Occipital lobe (tissue), 2 donors: ENCODE data around the gene MAP4K1. TPM values are rescaled to one million over a fixed set of nuclear protein-coding genes. Genes with fewer than 3 reads are reported as not detected.

Experiments used
- DNase-seq: peaks from one replicate; lab custom pipeline; 2025; lab: John Stamatoyannopoulos, UW
- total RNA-seq: library from RNA; depleted of rRNA; stranded (reverse); fragments of >200 nt; gene quantifications from one replicate; pipeline ENCODE4 v1.2.3, GENCODE V29; 2014

The MAP4K1 gene
- total RNA-seq, result 0.16 TPM

DNA sequence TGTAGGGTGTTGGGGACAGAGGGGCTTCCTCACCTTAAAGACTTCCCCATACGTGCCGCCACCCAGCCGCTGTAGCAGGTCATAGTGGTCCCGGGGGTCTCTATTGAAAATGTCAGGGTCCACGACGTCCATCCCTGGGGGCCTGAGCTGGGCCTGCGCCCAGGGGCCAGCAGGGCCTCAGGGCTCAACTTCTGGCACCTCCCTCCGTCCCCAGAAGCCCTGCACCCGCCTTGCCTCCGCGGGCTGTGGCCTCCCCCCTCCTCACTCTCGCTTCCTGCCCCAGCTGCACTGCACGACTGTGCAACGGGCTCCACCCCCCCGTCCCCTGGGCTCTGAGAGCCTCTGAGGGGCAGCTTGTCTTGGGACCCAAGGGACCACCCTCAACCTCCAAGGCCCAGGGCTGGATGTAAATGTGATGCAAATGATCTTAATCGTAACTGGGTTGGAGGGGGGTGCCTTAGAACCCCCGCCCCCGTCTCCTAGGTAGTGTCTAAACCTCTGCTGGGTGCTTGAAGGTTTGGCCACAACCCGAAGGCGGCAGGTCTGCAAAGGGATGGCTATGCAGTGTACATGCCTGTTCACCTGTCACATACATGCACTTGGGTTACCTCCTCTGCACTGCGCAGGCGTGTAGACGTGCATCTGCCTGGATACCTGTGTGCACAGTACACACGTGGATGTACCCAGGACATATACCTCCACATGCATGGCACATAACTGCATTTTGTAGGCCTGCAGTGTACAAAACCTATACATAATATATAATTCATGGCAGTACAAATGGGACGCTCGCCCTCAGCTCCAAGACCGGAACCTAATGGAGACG, at the start of gene MAP4K1:
TSS of gene MAP4K1 (minus strand) at position 190 of the 826 bp plus-strand sequence. CDS start at position 132, 58 bp downstream.
- no peak for DNase-seq

DNA sequence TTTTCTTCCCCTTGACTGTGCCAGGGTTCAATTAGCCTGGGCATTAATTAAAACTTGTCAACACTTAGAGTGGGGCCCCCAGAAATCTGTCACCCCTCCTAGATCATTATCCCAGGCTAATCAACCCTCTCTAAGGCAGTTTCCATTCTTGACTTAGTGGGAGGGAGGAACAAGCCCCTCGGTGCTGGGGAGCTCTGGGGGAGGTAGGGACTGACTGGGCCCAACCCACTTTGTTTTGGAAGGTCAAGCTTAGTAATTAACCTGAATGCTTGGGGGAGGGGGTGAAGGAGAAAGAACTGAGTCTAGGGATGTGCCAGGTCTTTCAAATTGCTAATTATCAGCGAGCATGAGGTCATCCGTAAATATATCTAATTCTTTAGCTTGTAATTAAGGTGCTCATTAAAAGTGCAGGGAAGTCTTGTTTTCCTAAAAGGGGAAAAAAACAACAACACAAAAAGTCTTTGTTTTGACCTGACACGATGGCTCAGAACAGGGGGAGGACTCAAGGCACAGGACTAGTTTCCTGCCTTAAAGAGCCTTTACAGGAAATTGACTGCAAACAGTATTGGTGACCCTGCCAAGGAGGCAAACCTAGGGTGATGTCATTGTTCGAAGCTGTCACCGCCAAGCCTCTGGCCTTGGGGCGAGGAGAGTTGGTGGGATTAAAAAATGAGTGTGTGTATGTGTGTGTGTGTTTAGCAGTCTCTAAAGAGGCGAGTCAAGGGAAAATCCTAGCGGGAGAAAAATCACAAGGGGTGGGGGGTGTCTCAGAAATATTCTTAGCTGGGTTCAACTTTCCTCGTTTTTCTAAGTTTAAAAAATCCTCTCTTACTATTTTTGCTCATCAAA, 49.1 kb upstream of the MAP4K1 start:
- no peak for DNase-seq

DNA sequence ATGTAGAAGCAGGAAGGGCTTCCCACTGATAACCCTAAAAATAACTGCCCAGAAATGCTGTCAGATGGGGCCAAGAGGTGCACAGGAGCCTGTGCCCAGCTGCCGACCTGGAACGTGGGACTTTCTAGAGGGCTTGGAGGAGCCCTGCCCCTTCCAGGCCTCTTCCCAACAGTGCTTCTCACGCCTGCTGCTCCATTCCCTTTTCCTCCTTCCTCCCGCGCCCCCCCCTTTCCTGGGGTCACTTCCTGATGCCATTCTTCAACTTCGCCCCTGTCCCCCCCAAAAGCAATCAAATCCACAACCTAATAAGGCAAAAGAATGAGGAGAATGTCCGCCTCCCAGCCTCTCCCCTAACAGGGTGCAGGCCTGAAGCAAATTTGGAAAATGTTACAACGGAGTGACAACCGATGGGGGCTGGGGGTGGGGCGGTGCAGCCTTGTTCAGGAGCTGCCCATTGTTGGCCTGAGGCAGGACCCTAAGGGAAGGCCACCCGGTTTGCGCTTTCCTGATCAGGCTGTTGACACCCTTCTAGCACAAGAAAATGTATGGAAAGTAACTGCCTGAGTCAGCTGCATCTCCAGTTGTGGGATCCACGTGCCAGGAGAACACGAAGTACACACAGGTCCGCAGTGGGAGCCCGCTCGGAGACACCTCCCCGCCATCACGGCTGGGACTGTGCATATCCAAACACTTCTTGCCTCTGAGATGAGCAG, 48.4 kb upstream of the MAP4K1 start:
- no peak for DNase-seq

DNA sequence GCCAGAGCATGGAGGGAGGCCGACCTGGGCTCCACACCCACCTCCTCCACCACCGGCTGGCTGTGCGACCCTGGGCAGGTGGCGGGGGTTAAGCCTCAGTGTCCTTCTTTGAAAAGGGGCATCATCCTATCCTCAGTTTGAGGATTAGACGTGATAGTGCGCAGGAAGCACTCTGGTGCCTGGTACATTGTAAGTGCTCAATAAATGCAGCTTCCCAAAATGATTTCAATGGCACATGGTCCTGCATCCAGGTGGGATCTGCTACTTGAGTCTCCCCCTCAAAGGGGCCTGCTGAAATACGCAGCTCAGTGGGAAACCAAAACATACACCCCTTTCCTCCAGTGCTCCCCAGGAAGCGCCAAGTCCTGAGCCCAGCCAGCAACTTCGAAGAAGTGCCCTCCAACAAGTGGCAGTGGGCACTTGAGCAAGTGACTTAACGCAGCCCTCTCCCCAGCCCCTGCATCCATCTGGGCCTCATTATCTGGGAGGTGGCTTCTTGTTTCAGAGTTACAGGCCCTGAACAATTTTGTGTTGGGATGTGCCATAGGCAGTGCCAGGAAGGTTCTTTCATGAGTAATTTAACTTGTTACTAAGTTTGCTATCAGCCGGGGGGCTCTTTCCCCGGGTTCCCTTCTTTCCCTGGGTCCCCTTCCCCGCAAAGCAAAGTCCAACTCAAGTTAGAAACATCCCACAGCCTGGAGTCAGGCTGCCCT, 47.6 kb upstream of the MAP4K1 start:
- DNase-seq, result no peak

DNA sequence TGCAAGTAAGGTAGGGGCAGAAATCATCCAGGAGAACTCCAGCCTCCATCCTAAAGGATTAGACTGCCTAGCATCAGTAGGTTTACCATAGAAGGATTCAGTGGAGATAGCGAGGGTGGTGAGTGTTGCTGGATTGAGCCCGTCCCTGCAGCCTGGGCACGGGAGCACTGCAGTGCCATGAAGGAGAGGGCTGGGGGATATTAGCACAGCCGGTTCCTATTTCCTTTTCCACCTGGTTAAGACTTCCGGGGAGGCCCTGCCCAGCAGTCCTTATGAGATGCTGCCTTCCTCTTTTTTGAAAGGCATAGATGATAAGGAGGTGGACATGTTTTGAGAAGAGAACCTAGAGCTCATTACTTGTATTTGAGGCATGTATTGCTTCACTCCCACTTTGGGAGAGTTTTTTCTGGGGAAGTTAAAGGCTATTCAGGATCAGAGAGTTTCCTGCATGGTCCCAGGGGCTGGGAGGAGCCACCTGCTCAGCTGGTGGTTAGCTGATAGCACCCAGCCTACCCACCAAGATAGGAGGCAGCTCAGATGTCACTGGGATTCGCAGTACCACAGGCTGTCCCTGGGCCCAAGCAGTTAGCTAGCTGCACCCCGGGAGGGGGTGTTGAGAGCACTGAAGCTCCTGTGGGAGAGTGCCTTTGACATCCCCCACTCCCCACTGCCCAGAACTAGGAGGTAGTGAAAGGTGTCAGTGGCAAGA, 46.9 kb upstream of the MAP4K1 start:
- DNase-seq, result no peak

DNA sequence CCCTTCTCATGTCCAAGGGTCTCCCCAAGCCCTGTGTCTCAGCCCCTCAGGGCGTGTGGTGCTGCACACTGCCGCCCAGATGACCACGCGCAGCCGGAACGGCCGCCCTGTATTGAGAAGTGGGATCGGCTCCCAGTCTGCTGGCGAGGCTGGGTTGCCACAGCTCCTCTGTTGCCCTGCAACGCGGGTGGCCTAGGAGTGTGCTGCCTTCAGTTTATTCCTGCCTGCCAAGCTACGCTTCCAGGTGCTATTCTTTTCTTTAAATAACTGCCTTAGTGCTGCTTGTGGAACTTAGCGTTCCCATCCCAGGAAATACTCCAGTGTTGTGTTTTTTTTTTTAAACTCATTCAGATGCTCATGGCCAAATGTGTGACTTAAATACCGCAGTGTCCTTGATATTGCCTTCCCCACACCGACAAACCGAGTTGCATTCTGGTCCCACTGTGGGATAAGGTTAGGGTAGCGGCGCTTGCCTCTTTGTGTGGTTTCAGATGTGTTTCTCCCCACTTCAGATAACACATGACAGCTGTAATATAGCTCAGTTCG, 46.3 kb upstream of the MAP4K1 start:
- DNase-seq, result peak; percentile 49

DNA sequence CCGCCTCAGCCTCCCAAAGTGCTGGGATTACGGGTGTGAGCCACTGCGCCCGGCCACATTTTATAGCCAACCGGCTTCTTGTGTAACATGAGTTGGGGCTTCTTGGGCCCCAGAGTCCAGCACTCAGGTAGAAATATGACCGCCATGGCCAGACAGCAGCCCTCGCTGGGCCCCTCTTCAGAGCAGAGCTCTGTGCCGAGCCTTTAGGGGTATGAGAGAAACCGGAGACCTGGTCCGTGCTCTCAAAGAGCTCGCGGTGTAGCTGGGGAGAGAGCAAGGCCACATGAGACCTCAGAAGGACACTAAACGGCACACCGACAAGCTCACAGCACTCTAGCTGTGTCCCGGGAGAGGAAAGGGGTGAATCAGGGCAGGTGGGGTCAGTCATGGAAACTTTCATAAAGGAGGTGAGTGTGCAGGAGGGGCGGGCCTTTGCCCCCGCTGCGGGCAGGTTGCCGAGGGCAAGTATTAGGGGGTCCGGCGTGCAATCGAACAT, 45.5 kb upstream of the MAP4K1 start:
- DNase-seq, result no peak

DNA sequence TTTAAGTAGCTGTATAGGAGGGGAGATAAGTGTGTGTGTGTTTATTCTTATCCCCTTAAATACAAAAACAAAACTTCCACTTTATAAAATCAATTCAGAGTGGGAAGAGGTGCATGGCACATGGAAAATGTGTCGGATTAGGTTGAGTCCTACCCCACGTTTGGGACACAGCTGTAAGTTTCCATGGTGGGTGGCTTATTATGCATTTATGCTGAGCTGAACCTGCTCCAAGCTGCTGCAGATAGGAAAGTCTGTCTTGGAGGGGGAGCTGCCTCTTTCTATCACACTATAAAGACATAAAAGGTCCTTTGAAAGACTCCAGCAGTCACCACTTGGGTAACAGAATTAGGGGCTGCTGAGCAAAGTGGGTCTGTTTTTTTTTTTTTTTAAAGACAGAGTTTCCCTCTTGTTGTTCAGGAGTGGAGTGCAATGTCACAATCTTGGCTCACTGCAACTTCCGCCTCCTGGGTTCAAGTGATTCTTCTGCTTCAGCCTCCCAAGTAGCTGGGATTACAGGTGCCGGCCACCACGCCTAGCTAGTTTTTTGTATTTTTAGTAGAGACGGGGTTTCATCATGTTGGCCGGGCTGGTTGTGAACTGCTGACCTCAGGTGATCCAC, 44.9 kb upstream of the MAP4K1 start:
- DNase-seq, result peak; percentile 30

DNA sequence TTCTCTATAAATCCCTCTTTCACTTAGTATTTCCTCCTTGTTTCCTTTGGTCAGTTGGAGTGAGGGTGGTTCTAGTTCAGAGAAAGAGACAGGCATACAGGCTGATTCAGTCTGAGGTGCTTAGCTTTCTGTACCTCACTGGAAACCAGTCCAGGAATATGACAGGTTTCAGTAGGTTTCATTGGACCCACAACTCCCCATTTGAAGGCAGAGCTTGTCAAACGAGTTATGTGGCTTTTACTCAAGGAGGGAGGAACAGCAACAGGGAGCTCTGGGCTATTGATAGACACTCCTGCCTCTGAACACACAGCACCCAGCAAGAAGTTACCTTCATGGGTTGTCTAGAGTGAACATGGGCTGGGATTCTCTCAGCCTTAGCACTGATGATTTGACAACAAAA, 44.2 kb upstream of the MAP4K1 start:
- DNase-seq, result no peak

DNA sequence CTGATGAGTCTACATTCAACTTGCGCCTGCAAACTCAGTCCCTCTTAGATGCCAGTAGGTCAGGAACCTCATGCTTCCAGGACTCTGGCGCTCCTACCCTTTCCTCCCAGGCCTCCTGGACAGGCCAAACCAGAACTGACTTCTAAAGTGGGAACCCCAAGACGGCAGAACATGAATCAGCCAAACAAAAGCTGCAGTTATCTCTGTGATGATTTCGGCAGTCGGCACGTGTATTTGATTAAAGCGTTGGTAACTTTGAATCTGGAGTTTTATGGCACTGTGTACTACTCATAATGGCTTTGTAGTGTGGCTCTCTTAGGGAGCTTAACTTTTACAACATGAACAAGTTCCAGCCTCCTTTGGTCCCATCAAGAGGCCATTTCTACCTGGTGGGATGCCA, 43.4 kb upstream of the MAP4K1 start:
- no peak for DNase-seq

DNA sequence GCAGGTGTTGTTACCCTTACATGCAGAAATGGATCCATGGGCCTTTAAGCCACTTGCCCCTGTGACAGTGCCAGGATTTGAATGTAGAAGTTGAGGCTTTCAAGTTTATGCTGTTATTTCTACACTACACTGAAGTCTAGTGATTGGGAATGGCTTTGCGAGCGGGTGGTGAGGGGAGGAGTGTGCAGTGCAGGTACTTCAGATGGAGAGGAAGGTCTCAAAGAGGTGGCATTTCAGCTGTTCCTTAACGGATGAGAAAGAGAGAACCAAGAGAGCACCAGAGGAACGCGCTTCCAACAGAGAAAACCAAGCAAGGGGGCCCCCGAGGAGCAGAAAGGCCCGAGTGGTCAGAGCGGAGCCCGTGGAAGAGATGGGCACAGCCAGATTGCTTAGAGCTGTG, 43.0 kb upstream of the MAP4K1 start:
- DNase-seq, result no peak

DNA sequence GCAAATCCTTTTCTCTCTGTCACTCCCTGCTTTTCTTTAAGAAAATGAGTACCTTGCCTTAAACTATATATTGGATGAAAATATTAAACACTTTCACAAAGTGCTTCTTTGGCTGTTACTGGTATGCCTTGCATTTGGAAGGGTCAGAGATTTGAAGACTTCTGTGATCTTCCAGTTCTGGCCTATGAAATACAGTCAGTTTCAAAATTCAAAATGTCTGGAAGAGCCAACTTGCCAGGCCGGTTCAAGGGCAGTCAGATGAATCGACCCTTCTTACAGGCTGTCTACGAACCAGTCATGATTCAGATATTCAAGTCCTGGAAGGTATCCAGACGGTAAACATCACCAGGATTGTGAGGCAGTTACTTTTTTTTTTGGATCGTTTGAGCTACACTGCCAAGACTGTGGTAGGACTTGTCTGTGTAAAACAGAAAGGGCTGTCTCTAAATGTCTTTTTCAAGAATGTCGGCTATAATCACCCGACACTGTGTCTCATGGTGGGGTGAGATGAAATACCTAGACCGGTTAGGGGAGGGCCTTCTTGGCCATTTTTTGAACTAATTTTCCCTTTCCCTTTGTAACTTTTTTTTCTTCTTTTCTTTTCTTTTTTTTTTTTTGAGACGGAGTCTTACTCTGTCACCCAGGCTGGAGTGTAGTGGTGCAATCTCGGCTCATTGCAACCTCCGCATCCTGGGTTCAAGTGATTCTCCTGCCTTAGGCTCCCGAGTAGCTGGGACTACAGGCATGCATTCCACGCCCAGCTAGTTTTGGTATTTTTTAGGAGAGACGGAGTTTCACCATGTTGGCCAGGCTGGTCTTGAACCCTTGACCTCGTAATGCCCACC, 40.9 kb upstream of the MAP4K1 start:
- DNase-seq, result no peak

DNA sequence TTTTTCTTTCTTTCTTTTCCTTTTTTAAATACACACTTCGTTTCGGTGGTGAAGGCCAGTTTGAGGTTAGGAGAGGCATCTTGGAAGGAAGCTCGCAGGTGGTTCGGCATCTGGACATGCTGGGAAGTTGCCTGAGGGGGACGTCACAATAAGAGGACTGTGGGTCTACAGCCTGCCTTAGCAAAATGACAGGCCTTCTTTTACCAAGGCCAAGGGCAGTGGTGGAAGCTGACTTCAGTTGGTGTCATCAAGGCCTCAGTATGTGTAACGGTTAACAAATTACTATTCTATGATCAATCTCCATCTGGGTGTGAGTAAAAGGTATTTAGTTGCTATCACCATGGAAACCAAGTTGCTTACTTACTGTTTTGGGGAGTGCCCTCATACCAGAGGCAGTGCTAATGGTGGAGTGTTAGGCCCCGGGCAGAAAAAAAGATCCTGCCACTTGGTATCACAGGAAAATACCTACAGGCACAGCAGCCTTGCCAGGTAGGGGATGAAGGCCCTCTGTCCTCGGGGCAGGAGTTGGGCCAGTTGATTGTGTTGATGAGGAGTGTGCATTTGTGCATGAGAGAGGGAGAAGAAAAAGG, 40.0 kb upstream of the MAP4K1 start:
- no peak for DNase-seq

DNA sequence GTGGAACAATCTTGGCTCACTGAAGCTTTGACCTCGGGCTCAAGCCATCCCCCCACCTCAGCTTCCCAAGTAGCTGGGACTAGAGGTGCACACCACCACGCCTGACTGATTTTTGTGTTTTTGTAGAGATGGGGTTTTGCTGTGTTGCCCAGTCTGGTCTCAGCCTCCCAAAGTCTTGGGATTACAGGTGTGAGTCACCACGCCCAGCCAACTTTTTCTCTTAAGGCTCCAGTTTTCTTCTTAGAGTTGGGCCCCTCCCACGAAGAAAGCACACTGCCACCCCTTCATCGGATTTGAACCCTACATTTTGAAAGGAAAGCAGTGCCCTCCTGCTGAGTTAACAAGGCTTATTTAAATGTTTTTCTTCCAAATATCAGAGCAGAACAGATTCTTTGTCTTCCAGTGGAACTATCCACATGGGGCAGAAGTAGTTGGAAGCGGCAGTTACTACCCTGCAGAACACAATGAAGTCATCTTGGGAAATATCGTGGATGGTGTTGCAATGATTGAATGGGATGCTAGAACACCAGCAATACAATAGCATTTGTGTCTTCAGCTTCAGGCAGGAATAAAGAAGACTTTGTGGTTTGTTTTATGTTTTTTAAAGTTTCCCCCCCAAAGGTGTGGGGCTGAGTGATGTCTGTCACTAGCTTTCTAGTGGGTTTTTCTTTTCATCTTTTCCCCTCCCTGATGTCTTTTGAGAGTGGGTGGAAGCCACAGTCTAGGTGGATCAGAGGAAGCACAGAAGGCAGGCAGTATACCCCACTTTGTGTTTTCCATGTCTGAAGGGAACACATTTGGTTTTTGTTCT, 38.6 kb upstream of the MAP4K1 start:
- no peak for DNase-seq

DNA sequence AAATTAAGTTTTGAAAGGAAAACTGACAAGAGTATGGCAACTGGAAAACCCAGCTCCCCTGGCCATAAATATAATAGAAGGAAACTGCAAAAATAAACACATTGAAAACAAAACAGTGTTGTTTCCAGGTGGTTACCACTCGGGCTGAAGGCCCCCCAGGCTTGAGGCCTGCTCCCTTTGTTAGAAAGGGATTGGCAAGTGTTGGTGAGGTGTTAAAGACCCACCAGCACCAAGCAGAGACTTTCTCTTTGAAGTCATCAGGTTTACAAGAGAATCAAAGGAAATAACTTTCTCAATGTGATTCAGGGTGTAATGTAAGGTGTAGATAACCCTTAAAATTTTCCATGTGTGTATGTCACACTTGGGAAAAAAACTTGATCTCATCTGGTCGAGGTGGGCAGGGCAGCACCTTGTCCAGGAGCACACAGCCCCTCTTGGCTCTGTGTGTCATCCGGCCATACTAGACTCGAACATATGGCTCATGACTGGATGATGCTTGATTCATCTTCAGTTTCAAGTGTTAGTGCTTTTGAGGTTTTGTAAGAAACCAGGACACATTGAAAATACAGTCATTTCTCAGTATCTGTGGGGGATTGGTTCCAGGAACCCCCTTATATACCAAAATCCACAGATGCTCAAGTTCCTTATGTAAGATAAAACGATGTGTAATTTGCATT, 37.5 kb upstream of the MAP4K1 start:
- DNase-seq, result no peak

DNA sequence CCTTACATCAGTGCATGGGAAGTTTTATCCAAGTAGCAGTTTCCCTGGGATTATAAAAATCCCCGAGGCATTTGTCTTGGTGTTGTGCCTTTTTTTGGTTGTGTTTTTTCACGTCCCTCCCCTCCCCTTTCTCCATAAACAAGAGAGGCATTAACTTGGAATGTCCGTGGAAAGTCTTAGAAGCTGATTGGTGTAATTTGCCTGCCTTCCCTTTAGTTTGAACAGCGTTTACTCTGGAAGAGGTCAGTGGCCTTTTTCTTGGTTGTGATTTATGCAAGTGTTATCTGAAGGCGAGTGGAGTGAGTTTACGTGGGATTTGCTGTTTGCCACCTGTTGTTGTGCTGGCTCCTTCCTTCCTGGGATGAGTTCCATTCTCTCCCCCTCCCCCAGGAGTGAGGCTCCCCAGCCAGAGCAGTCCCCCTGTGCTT, 36.9 kb upstream of the MAP4K1 start:
- DNase-seq, result no peak

DNA sequence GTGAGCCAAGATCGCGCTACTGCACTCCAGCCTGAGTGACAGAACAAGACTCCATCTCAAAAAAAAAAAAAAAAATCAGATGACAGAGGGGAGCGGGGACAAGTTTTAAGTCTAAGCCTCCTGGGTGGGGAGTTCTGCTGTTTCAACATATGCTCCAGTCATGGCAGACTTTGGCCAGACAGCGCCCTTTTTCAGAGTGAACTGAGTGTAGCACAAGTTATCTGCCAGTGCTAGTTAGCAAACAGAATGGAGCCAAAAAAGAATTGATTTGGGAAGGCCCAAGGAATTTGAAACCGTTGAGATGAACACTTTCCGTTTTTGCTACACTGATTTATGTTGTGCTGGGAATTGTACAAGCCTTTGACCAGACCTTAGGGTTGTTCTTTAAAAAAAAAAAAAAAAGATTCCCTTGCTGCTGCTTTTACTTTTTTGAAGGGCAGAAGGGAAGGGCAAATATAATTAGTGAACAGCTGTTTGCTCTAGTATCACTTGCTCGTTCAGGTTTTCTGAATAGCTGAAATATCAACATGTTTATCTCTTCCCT, 35.3 kb upstream of the MAP4K1 start:
- no peak for DNase-seq
